IPS-NIHi7 (cell line): Measurements from ENCODE around the gene GOLT1B.

Experiments used
- DNase-seq: peaks from one replicate; pipeline ENCODE4 v3.0.0; 2012; ENCODE audit warnings: mixed read lengths; ENCODE audit errors: extremely low spot score

The GOLT1B gene

DNA sequence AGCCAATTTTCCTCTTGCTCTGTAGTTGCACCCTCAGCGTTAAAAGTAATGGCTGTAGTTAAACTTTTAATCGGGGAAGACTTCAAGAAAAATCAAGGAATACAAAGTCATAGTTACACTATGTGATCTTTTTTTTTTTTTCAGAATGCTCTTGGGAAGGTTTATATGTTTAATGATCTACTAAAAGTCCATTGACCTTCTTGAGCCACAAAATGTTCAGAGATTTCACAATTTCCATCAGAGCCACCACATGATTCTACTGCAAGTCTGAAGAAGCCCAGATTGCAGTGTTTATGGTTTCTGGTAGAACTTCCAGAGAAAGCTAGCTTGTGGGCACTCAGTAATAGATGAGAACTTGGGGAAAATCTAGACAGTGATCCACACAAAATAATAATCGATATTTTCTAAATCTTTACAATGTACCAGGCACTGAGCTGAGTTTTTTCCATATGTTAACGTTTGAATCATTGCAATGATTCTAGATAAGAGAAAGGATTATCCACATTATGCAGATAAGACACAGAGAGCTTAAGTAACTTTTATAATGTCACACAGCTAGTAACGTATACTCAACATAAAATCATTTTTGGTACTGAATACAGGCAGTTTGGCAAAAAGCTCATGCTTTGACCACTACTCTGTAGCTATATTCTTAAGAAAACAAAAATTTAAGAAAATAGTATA is 64.8 kb downstream of the GOLT1B start:
- no peak for DNase-seq

DNA sequence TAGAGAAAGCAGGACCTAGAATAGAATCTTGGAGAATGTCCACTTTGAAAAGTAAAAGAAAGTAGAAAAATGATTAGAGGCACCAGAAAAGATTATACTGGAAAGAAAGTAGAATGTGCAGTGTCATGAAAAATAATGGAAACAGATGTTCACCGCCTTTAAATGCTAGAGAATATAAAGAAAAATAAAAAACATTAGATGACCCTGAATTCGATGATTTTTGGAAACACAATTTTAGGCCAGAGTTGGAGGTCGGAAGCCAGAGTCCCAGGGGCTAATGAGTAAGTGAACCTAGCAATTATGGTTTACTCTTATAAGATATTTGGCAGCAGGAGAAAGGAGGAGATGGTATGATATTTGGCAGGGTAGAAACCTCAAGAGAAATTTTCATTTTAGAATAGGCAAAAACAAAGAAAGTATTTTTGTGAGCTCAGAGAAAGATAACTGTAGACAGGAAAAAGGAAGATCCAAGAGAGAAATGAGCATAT is 65.4 kb downstream of the GOLT1B start:
- no peak for DNase-seq
